Retinal pigment epithelial cell (primary cell): Measurements from ENCODE around the gene ACTR6.

Source experiments
- DNase-seq: peaks from one replicate; pipeline ENCODE4 v3.0.0-alpha.2; 2010; ENCODE audit warnings: low read depth
- H3K4me3 ChIP-seq: 2 replicates; pipeline ENCODE4 v1.5.1; 2011; ENCODE audit warnings: mild to moderate bottlenecking, low read length, control low read depth, moderate library complexity
- CTCF ChIP-seq: conservative IDR thresholded peaks from 2 replicates; pipeline ENCODE4 v1.5.1; 2011; ENCODE audit warnings: low read depth, low read length, control low read depth, inconsistent platforms

ACTR6 gene

GRCh38 chr12:100197486-100197885, 3.1 kb upstream of the ACTR6 start:
- no peak for TF ChIP-seq CTCF
- H3K4me3 ChIP-seq, result no peak overlapping the region
- no peak for DNase-seq

GRCh38 chr12:100199023-100199346, 1.6 kb upstream of the ACTR6 start:
- peak overlapping the region; percentile 98 for H3K4me3 ChIP-seq
- no peak for DNase-seq
- TF ChIP-seq CTCF, result no peak

GRCh38 chr12:100199347-100200149, 1.1 kb upstream of the ACTR6 start:
- H3K4me3 ChIP-seq, result peak overlapping the region; percentile 98
- TF ChIP-seq CTCF, result no peak
- DNase-seq, result no peak

GRCh38 chr12:100201604-100202423, 1.2 kb downstream of the ACTR6 start:
- H3K4me3 ChIP-seq, result peak overlapping the region; percentile 98
- no peak for TF ChIP-seq CTCF
- no peak for DNase-seq

GRCh38 chr12:100207311-100207710, 6.7 kb downstream of the ACTR6 start:
- H3K4me3 ChIP-seq, result no peak overlapping the region
- no peak for TF ChIP-seq CTCF
- no peak for DNase-seq

GRCh38 chr12:100208834-100209233, 8.2 kb downstream of the ACTR6 start:
- no peak for DNase-seq
- TF ChIP-seq CTCF, result no peak
- no peak overlapping the region for H3K4me3 ChIP-seq
